NCI-H1436 treated with DMSO at 0.1 percent for 48 hours (cell line): ENCODE results near the gene N4BP2L2.

ENCODE experiments used
- DNase-seq: peaks from one replicate; lab custom pipeline; 2025; lab: John Stamatoyannopoulos, UW

N4BP2L2 gene

GRCh38 chr13:32468502-32469142 lies 70.0 kb downstream of the N4BP2L2 start:
- DNase-seq, result no peak

DNA sequence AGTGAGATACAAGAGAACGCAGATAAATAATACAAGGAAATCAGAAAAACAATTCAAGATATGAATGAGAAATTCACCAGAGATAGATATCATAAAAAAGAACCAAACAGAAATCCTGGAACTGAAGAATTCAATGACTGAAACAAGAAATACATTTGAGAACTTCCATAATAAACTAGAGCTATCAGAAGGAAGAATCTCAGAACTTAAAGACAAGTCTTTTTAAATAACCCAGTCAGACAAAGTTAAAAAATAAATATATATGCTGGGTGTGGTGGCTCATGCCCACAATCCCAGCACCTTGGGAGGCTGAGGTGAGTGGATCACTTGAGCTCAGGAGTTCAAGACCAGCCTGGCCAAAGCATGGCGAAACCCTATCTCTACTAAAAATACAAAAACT lies 82.0 kb downstream of the N4BP2L2 start:
- no peak for DNase-seq

DNA sequence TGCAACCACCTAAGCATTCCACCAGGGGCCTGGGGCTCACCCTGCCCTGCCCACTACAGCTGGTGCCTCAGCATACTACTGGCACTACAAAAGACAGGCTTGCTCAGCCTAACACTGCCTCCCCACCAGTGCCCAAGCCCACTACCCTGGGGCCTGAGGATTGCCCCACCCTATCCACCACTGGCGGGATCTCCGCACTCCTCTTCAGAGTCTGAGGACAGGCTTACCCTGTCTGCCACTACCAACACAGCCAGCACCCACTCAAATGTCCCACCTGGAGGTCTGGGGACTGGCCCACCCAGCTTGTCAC lies 83.0 kb downstream of the N4BP2L2 start:
- no peak for DNase-seq

DNA sequence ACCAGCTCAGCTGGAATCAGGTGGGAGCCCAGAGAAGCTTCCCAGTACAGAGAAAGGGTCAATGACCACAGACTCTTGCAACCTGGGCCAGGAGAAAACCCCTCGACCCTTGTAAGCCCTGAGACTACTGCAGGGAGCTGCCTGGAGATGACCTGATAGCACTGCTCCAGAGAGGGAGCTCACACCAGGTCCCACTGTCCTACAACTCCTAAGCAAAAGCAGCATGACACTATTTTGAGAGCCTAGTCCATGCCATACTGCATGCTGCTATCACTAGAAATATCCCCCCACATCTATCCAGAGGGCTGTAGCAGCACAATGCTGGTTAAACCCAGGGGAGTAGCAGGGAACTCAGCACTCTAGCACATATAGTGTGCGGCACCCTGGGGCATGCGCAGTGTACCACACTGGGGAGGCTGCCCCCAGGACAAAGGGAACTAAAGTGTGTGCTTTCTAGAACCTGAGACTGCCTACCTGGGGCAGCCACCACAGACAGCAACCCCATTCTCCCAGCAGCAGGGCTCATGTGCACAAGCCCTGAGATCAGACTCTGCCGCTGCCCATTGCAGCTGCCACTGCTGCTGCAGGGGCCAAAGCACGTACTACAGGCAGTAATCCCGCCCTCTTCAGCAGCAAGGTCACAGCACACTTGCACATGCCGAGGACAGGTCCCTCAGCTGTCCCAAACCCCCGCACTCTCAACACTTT lies 83.6 kb downstream of the N4BP2L2 start:
- DNase-seq, result no peak

DNA sequence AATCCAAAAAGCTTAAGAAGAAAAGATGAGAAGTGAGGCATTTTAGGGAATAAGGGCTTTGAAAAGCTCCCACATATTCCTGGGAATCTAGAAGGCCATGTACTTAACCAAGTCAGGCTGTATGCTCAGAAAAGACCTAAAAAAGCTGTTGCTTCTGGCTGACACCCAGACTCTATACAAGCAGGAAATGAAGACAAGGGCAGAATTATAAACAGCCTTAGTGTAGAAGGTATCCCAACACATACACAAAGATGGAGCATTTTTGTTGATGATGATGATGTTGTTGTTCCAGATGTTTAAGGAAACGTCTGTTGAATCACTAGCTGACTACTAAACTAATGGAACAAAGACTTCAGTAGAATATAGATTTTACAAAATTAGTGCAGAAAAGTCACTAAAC lies 84.6 kb downstream of the N4BP2L2 start:
- no peak for DNase-seq

GRCh38 chr13:32448972-32449371 lies 89.6 kb downstream of the N4BP2L2 start:
- no peak for DNase-seq

DNA sequence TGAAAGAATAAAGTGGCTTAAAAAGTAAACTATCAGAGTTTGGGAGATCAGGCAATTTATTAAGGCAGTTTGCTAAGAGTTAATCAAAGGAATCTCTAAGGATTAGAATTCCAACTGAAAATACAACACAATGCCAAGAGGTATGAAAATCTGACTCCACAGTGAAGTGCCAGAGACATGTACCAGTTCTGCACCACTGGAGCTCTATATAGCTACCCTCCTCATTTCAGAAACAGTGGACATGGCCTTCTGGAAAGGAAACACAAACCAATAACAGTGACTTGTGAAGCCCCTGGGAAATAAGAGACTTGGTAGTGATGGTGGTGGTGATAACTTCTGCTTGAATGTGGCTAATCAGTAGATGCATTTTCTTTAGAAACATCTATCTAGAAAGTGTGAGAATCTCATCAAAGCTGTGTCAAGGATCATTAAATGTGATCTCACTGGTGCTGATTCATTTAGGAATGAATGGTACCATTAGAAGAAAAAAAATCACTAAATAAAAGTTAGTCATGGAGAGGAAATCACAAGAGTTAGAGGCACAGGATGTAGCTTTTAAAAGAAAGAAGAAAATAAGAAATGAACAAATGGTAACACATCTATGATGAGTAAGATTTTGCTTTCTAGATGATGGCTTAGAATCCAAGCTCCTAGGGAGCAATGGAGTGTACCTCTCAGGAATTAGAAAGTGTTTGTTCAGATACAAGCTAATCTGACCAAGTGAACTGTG lies 90.5 kb downstream of the N4BP2L2 start:
- no peak for DNase-seq

- DNase-seq, result no peak
Measured at GRCh38 chr13:32446773-32447465, 91.7 kb downstream of the N4BP2L2 start.

DNA sequence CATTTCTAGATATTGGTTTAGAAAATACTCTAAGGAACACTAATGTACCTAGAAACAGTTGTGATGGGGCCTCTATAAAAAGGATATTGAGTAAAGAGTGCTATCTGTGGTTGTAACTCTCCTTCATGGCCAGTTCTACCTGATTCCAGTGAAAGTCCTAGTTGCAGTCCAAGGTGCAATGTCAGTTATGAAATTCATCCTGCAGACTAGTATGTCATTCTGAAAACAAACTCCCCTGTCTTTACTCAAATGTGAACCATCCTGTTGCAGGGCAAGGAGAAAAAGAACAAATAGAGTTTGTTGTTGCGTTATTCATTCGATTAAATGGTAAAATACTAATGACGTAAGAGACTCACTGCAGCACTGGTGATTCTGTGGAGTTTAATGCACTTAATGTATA lies 92.4 kb downstream of the N4BP2L2 start:
- no peak for DNase-seq

GRCh38 chr13:32445461-32445860 lies 93.1 kb downstream of the N4BP2L2 start:
- no peak for DNase-seq

GRCh38 chr13:32443111-32443510 lies 95.5 kb downstream of the N4BP2L2 start:
- no peak for DNase-seq

DNA sequence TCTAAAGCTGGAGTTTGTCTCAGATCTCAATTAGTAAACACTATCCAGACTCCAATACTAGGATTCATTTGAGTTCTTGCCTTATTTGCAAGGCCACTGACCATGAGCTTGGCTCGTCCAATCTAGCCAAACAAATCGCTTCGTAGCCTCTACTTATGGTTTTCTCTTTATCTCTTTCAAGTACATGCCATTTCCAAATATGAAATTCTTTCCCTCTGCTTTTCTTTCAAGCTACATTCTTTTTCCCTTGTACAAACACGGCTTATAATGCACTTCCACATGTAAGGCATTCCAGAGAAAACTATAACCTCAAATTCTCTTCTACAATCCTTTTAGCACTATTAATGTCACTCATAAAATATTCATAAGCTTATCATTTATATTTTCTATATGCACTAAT lies 99.7 kb downstream of the N4BP2L2 start:
- no peak for DNase-seq

DNA sequence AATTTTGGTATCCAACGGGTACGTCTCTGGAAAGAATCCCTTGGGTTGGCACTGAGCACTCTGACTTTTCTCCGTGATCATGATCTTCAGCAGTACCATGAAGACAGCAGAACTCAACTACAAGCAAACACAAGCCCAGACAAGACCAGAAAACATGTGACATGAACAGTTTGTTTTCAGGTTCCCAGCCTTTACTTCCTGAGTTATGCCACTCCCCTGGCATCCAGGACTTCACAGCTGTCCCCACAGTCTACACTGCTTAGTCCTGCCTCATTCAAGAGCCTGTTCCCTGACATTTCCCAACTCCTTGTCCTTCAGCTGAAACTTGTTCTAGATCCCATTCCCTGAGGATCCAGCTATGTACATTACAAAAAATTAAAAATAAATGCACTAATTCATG lies 105.7 kb downstream of the N4BP2L2 start:
- no peak for DNase-seq

DNA sequence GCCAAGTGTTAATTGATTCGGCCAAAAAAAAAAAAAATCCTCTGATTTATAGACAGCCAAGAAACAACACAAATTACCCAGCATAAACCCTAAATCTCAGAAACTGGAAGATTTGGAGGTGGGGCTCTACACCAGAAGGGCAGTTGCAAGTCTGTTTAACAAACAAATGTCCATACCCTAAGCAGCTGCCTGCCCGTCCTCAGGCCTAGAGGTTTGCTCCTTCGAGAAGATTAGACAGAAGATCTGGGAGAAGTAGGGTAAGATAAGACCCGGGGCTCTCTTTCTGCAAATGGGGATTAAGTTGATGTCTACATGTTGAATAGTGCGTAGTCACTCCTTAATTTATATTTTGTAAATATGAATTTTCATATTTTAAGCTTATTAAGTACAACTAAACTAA lies 107.2 kb downstream of the N4BP2L2 start:
- DNase-seq, result no peak

DNA sequence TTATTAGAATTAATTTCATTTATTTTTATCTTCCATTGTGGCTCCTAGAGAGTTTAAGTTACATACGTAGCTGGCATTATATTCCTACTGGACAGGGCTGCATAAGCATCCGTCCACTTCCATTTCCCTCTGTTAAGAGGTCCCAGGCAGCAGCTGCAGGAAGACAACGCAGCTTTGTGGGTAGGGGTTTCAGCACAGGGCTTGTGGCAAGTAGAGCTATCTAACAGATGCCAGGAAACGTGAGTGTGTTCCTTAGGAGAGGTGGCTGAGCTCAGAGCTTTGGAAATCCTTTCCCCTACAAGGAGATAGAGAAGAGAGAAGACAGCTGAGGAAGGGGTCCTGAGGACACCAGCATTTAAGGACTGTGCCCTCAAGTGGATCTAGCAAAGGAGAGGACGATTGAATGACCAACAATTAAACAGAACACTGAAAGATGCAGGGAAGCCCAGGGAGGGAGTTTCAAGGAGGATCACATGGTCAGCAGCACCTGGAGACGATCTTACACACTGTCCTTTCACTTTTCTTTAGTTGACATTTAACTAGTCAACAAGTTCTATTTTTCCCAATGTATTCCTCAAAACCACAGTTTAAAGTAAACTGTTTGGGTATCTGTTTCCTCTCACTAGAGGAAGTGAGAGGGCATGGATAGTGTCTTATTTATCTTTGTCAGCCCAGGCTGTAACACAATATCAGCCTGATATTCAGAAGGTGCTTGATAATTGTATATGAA lies 108.4 kb downstream of the N4BP2L2 start:
- DNase-seq, result no peak

DNA sequence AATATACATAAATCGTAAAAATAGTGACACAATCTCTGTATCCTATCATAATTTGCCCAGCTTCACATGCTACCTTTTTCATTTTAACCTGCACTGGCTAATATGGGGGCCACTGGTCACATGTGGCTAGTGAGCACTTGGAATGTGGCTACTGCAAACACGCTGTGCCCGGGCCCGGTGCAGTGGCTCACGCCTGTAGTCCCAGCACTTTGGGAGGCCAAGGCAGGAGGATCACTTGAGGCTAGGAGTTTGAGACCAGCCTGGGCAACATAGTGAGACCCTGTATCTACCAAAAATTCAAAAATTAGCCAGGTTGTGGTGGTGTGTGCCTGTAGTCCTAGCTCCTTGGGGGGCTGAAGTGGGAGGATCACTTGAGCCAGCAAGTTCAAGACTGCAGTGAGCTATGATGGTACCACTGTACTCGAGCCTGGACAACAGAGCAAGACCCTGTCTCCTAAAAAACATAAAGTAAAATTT lies 109.1 kb downstream of the N4BP2L2 start:
- DNase-seq, result no peak

DNA sequence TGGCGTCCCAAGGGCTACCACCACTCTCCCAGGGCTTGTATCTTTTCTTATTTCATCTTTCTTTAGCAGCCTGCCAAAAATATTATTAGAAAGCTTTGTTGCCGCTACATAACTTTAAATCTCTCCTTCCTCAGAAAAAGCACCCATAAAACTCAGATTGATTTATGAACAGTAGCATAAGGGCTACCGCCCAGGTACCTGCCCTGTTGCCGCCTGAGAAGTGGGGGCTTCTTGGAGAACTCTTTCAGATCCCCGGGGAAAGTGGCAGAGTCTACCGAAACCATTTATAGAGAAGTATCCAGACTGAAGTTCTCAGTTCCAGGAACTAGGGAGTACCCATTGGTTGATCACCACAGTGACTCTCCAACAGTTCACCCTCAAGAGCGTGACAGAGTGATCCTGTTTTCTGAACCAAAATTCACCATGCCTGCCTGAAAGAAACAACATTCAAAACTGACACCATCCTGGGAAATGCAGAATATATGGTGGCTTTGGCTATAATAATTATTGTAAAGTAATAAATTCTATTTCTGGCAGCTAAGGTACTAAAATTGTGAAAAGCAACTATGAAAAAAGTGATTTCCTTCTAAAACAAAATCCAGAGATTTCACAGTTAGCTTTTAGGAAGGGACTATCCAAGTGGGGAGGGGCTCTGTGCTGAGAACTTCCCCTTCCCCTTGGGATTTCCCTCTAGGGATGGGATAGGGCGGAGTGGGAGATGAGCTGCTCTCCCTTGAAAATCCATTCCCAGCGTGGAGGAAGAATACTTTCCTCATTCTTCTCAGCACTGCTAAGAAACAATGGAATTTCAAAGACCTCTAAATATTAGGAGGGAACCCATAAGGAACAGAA lies 109.8 kb downstream of the N4BP2L2 start:
- no peak for DNase-seq

- no peak for DNase-seq
Measured at GRCh38 chr13:32427852-32428580, 110.6 kb downstream of the N4BP2L2 start, which contains the start of gene N4BP2L1. TSS of gene N4BP2L1 (minus strand) at chr13:32428130. CDS start at chr13:32428082, 48 bp downstream.

- no peak for DNase-seq
Measured at GRCh38 chr13:32426990-32427851, 111.4 kb downstream of the N4BP2L2 start.
